ENCODE results near the gene PPFIA4.

DNA sequence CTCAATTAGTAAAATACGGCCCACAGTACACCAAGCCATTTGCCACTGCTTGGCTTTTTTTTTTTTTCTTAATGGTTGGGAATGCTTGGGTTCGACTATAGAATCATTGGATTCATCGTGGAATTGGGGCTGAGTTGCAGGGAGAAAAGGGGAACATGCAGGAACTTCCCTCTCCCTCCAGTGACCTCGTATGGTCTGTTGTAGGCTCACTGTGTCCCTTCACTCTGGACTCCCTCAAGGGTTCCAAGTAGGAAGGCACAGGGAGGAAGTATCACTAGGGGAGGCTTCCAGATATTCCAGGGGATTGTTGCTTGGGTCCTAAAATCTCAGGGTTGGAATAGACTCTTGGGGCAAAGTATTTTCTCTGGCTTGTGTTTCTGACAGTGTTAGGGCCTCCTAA is 24.5 kb downstream of the PPFIA4 start:
- TF ChIP-seq, protein P1, sequence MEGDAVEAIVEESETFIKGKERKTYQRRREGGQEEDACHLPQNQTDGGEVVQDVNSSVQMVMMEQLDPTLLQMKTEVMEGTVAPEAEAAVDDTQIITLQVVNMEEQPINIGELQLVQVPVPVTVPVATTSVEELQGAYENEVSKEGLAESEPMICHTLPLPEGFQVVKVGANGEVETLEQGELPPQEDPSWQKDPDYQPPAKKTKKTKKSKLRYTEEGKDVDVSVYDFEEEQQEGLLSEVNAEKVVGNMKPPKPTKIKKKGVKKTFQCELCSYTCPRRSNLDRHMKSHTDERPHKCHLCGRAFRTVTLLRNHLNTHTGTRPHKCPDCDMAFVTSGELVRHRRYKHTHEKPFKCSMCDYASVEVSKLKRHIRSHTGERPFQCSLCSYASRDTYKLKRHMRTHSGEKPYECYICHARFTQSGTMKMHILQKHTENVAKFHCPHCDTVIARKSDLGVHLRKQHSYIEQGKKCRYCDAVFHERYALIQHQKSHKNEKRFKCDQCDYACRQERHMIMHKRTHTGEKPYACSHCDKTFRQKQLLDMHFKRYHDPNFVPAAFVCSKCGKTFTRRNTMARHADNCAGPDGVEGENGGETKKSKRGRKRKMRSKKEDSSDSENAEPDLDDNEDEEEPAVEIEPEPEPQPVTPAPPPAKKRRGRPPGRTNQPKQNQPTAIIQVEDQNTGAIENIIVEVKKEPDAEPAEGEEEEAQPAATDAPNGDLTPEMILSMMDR (conservative IDR thresholded peaks at IDR 0.05; ENCODE audit: low read depth, low read length) = no peak
- no peak for TF ChIP-seq EZH2 (IDR thresholded peaks at IDR 0.05; ENCODE audit: borderline replicate concordance, low read depth, low read length, poor library complexity, severe bottlenecking)

All from A673 (cell line).